ENCODE measurements around the gene SAP30.
A peak's percentile ranks its signal among the peaks of the same experiment; 100 is the strongest.

GRCh38 chr4:173420324-173420752 lies 49.6 kb downstream of the SAP30 start:
- TF ChIP-seq EZH2 (IDR thresholded peaks at IDR 0.05; ENCODE audit: borderline replicate concordance, low read depth, low read length, severe bottlenecking): no peak
- TF ChIP-seq CTCF (IDR thresholded peaks at IDR 0.05; ENCODE audit: borderline replicate concordance, extremely low read depth, low read length, poor library complexity, severe bottlenecking): peak; percentile 64

Data from DND-41 (cell line).